Osteocyte (in vitro differentiated cells): ENCODE results near the gene CCDC167. TPM values are rescaled to one million over a fixed set of nuclear protein-coding genes. Genes with fewer than 3 reads are reported as not detected.

Experiments
- DNase-seq: peaks from one replicate; pipeline ENCODE4 v3.0.0; 2021; ENCODE audit warnings: mixed read lengths; ENCODE audit not compliant: unreplicated experiment; ENCODE audit errors: extremely low spot score
- H3K27ac Mint-ChIP-seq: one replicate; pipeline ENCODE4 v1.8.0; 2021; ENCODE audit warnings: mild to moderate bottlenecking, mixed read lengths; ENCODE audit not compliant: unreplicated experiment
- H3K27me3 Mint-ChIP-seq: one replicate; pipeline ENCODE4 v1.8.0; 2021; ENCODE audit warnings: mixed read lengths; ENCODE audit not compliant: unreplicated experiment
- H3K36me3 Mint-ChIP-seq: one replicate; pipeline ENCODE4 v1.8.0; 2021; ENCODE audit warnings: mixed read lengths; ENCODE audit not compliant: unreplicated experiment
- H3K4me1 Mint-ChIP-seq: one replicate; pipeline ENCODE4 v1.8.0; 2021; ENCODE audit warnings: mixed read lengths; ENCODE audit not compliant: unreplicated experiment
- H3K4me3 Mint-ChIP-seq: one replicate; pipeline ENCODE4 v1.8.0; 2021; ENCODE audit warnings: mild to moderate bottlenecking, moderate library complexity, mixed read lengths; ENCODE audit not compliant: unreplicated experiment
- H3K9me3 Mint-ChIP-seq: one replicate; pipeline ENCODE4 v1.8.0; 2021; ENCODE audit warnings: mixed read lengths; ENCODE audit not compliant: unreplicated experiment
- CTCF ChIP-seq: fragments of 200-600 bp; sonication (generic); IDR thresholded peaks from 2 replicates; pipeline ENCODE4 v1.5.0; 2021; ENCODE audit warnings: antibody characterized with exemption, mild to moderate bottlenecking, moderate library complexity
- total RNA-seq: library from RNA; stranded (reverse); gene quantifications from 2 replicates; pipeline ENCODE4 v1.2.1, GENCODE V29; 2021

CCDC167 gene
- total RNA-seq, 1 donor from 2014 or later: 23.0 TPM

- no peak for TF ChIP-seq CTCF
- H3K27ac Mint-ChIP-seq: no peak overlapping the region
- DNase-seq: no peak
- H3K9me3 Mint-ChIP-seq: no peaks in the 10 kb centered on the region
- H3K36me3 Mint-ChIP-seq: peaks cover 24% of the 10 kb centered on the region
- H3K4me1 Mint-ChIP-seq: peaks cover 3% of the 10 kb centered on the region
- H3K27me3 Mint-ChIP-seq: no peaks in the 10 kb centered on the region
- H3K4me3 Mint-ChIP-seq: no peak overlapping the region
Measured at GRCh38 chr6:37481711-37482605, 17.7 kb downstream of the CCDC167 start.

- Mint-ChIP-seq H3K27me3 (no peaks in the 10 kb centered on the region), H3K4me3 (no peak overlapping the region), H3K27ac (no peak overlapping the region), H3K4me1 (peaks cover 5% of the 10 kb centered on the region), H3K9me3 (no peaks in the 10 kb centered on the region), H3K36me3 (peaks cover 28% of the 10 kb centered on the region)
- TF ChIP-seq CTCF: no peak
- no peak for DNase-seq
Measured at GRCh38 chr6:37480951-37481534, 18.6 kb downstream of the CCDC167 start.

DNA sequence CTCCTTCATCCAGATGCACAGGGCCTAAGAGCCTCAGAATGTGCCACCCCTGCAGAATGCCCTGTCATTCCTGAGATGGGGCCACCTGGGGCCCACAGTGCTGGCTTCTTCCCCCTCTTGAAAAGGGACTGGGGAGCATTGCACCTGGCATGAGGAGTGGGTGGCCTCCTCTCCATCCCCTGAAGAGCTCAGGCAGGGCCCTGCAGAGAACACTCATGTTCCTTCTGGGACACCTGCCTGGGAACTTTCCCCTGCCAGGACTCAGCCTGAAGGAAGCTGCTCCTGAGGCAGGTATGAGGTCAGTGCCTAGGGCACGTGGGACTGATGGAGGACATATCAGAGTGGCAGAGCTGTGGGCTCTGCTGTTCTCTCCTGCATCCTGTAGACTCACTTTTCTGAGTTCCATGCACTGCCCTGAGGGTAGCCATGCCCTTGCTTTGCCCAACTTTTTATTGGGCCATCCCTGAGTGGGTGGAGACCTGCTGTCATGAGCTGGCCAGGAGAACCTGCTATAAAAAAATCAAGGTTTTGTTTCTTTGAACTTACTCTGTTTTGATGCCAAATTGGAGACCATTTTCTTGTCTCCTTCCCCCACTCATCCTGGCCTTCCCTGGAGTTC, 19.5 kb downstream of the CCDC167 start:
- H3K36me3 Mint-ChIP-seq: peaks cover 31% of the 10 kb centered on the region
- H3K27ac Mint-ChIP-seq: no peak overlapping the region
- no peak overlapping the region for H3K4me3 Mint-ChIP-seq
- no peak for DNase-seq
- no peaks in the 10 kb centered on the region for H3K27me3 Mint-ChIP-seq
- H3K4me1 Mint-ChIP-seq: peaks cover 5% of the 10 kb centered on the region
- no peaks in the 10 kb centered on the region for H3K9me3 Mint-ChIP-seq
- no peak for TF ChIP-seq CTCF

- H3K36me3 Mint-ChIP-seq: peaks cover 38% of the 10 kb centered on the region
Measured at GRCh38 chr6:37479266-37479854, 20.3 kb downstream of the CCDC167 start.

More at GRCh38 chr6:37479266-37479854, 20.3 kb downstream of the CCDC167 start:
- no peak overlapping the region for H3K27ac Mint-ChIP-seq
- H3K4me3 Mint-ChIP-seq: no peak overlapping the region
- peaks cover 6% of the 10 kb centered on the region for H3K4me1 Mint-ChIP-seq
- no peak for DNase-seq
- TF ChIP-seq CTCF: no peak
- H3K27me3 Mint-ChIP-seq: no peaks in the 10 kb centered on the region
- H3K9me3 Mint-ChIP-seq: no peaks in the 10 kb centered on the region
